GM19452 (cell line): ENCODE measurements around the gene RXRA.

Experiments
- ATAC-seq: cut with Tn5 transposase; IDR thresholded peaks from one replicate; pipeline ENCODE4 v1.9.1; 2021; ENCODE audit not compliant: unreplicated experiment

Gene RXRA

DNA sequence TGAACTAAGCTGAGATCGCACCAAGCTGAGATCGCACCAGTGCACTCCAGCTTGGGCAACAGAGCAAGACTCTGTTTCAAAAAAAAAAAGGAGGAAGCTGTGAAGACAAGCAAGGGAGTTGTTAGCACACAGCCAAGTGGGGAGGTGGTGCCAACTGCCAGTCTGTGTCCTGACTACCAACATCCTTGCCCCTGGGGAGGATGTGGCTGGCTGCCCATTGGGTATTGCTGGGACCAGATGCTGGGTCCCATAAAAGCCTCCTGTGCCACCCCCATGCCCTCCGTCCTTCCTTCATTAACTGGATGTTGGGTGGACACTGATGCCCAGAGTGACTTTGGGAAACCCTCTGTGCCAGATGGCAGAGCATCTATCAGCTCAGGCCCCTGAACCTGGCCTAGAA is 158.2 kb downstream of the RXRA start:
- no peak for ATAC-seq

GRCh38 chr9:134485653-134486052 is 159.4 kb downstream of the RXRA start:
- no peak for ATAC-seq

DNA sequence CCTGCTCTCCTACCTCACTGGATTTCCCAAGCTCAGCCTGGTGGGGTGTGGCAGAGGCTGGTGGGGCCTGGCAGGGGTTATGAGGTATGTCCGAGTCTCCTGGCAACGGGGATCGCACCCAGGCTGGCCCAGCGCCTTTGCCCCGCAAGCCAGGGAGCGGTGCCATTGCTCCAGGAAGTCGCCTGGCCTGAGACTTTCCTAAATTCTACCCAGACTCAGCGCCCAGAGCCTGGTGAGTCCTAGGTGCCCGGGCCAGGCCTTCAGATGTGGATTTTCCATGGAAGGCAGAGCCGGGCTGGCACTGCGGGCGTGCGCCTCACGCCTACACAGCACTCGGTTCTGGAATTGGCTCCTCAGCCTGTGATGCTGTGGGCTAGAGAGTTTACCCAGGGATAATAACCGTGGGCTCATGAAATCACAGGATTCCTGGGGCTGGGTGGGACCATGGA is 159.9 kb downstream of the RXRA start:
- ATAC-seq: no peak

DNA sequence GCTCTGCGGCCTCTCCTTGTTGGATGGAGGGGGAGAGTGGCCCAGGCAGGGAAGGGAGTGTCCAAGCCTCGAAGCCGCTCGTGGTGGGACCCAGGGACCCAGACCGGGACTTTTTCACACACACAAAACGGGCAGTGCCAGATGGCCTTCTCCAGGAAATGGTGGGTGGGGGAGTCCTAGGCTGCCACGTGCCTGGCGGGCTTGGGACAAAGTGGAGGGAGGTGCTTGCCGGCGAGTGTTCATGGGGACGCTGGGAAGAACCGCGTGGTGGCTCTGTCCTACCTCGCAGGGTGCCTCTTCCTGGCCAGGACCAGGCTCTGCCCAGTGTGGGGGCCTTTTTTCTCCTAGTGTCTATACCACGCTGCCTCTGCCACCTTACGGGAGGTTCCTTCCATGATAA is 160.3 kb downstream of the RXRA start:
- no peak for ATAC-seq
